ENCODE results near the gene DNAH2.
A peak's percentile ranks its signal among the peaks of the same experiment; 100 is the strongest.

GRCh38 chr17:7835814-7836595, 118.5 kb downstream of the DNAH2 start:
- TF ChIP-seq POLR2AphosphoS5 (IDR thresholded peaks at IDR 0.05; ENCODE audit: low read depth, low read length) (0 out of 2 replicates have a peak, but pooled peaks have one; percentile 27), SIN3A (IDR thresholded peaks at IDR 0.05; ENCODE audit: borderline replicate concordance, insufficient read depth, low read depth, low read length) (no peak)
- TF ChIP-seq, protein P1, sequence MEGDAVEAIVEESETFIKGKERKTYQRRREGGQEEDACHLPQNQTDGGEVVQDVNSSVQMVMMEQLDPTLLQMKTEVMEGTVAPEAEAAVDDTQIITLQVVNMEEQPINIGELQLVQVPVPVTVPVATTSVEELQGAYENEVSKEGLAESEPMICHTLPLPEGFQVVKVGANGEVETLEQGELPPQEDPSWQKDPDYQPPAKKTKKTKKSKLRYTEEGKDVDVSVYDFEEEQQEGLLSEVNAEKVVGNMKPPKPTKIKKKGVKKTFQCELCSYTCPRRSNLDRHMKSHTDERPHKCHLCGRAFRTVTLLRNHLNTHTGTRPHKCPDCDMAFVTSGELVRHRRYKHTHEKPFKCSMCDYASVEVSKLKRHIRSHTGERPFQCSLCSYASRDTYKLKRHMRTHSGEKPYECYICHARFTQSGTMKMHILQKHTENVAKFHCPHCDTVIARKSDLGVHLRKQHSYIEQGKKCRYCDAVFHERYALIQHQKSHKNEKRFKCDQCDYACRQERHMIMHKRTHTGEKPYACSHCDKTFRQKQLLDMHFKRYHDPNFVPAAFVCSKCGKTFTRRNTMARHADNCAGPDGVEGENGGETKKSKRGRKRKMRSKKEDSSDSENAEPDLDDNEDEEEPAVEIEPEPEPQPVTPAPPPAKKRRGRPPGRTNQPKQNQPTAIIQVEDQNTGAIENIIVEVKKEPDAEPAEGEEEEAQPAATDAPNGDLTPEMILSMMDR (IDR thresholded peaks at IDR 0.05), result no peak
- TF ChIP-seq, protein P2, sequence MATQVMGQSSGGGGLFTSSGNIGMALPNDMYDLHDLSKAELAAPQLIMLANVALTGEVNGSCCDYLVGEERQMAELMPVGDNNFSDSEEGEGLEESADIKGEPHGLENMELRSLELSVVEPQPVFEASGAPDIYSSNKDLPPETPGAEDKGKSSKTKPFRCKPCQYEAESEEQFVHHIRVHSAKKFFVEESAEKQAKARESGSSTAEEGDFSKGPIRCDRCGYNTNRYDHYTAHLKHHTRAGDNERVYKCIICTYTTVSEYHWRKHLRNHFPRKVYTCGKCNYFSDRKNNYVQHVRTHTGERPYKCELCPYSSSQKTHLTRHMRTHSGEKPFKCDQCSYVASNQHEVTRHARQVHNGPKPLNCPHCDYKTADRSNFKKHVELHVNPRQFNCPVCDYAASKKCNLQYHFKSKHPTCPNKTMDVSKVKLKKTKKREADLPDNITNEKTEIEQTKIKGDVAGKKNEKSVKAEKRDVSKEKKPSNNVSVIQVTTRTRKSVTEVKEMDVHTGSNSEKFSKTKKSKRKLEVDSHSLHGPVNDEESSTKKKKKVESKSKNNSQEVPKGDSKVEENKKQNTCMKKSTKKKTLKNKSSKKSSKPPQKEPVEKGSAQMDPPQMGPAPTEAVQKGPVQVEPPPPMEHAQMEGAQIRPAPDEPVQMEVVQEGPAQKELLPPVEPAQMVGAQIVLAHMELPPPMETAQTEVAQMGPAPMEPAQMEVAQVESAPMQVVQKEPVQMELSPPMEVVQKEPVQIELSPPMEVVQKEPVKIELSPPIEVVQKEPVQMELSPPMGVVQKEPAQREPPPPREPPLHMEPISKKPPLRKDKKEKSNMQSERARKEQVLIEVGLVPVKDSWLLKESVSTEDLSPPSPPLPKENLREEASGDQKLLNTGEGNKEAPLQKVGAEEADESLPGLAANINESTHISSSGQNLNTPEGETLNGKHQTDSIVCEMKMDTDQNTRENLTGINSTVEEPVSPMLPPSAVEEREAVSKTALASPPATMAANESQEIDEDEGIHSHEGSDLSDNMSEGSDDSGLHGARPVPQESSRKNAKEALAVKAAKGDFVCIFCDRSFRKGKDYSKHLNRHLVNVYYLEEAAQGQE (IDR thresholded peaks at IDR 0.05; ENCODE audit: insufficient read depth in 1 of 2, low read depth in 2 of 2, low read length in 1 of 2), result no peak
